HG02798 (cell line): ENCODE data around the gene ADAMTS15.

Experiments used
- ATAC-seq: cut with Tn5 transposase; IDR thresholded peaks from one replicate; pipeline ENCODE4 v1.9.1; 2021; ENCODE audit warnings: mild to moderate bottlenecking; ENCODE audit not compliant: unreplicated experiment, poor library complexity

ADAMTS15 gene

GRCh38 chr11:130476200-130476921 is 27.9 kb downstream of the ADAMTS15 start:
- ATAC-seq, result peak; percentile 18

GRCh38 chr11:130476922-130477491 is 28.6 kb downstream of the ADAMTS15 start:
- ATAC-seq, result peak; percentile 35

- no peak for ATAC-seq
These were observed 29.2 kb downstream of the ADAMTS15 start for GRCh38 chr11:130477586-130478203.

- ATAC-seq, result no peak
These were observed 29.8 kb downstream of the ADAMTS15 start for GRCh38 chr11:130478204-130478701.

- no peak for ATAC-seq
These were observed 30.4 kb downstream of the ADAMTS15 start for GRCh38 chr11:130478881-130479280.

GRCh38 chr11:130480186-130480585 is 31.7 kb downstream of the ADAMTS15 start:
- ATAC-seq, result no peak

- no peak for ATAC-seq
These were observed 32.3 kb downstream of the ADAMTS15 start for GRCh38 chr11:130480711-130481140.

- no peak for ATAC-seq
These were observed 34.7 kb downstream of the ADAMTS15 start for GRCh38 chr11:130483124-130483523.

- no peak for ATAC-seq
These were observed 37.5 kb downstream of the ADAMTS15 start for GRCh38 chr11:130485983-130486382.

- ATAC-seq, result no peak
These were observed 38.0 kb downstream of the ADAMTS15 start for GRCh38 chr11:130486391-130486836.

GRCh38 chr11:130486987-130487923 is 38.8 kb downstream of the ADAMTS15 start:
- ATAC-seq, result no peak

- ATAC-seq, result no peak
These were observed 39.7 kb downstream of the ADAMTS15 start for GRCh38 chr11:130487924-130488815.

- ATAC-seq, result no peak
These were observed 40.6 kb downstream of the ADAMTS15 start for GRCh38 chr11:130488848-130489584.

- ATAC-seq, result no peak
These were observed 41.3 kb downstream of the ADAMTS15 start for GRCh38 chr11:130489716-130490115.

- no peak for ATAC-seq
These were observed 42.4 kb downstream of the ADAMTS15 start for GRCh38 chr11:130490682-130491449.

- no peak for ATAC-seq
These were observed 49.7 kb downstream of the ADAMTS15 start for GRCh38 chr11:130498181-130498580.

- no peak for ATAC-seq
These were observed 51.4 kb downstream of the ADAMTS15 start for GRCh38 chr11:130499828-130500227.

GRCh38 chr11:130504317-130504716 is 55.9 kb downstream of the ADAMTS15 start:
- ATAC-seq, result no peak
